HG02678 (cell line): Measurements from ENCODE around the gene STX2.
"Not testable (repeated sequence)": the region's sequence is repeated elsewhere in the genome, so short reads cannot be mapped to it uniquely, and the experiment has no call there.

ENCODE experiments used
- ATAC-seq: cut with Tn5 transposase; IDR thresholded peaks from one replicate; pipeline ENCODE4 v1.9.1; 2021; ENCODE audit warnings: mild to moderate bottlenecking, moderate library complexity; ENCODE audit not compliant: unreplicated experiment

The STX2 gene

GRCh38 chr12:130803702-130804101, 35.3 kb downstream of the STX2 start:
- ATAC-seq, result no peak

GRCh38 chr12:130800312-130800711, 38.7 kb downstream of the STX2 start:
- peak; percentile 51 for ATAC-seq

DNA sequence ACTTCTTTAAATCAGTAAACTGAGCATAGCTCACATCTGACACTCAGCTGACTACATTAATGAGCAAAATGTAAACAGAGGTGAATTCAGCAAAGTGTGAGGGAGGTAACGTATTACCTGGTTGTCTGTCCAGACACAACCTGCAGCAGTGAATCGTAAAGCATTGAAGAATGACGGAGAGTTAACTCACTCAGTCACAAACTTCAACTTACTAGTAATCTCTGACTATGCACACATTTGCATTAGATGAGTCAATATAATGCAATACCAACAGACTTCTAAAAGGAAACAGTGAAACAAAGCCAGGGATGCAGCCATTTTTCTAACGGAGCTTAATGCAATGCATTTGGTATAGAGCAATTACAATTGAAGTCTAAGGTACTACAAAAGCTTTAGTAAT, 40.0 kb downstream of the STX2 start:
- no peak for ATAC-seq

DNA sequence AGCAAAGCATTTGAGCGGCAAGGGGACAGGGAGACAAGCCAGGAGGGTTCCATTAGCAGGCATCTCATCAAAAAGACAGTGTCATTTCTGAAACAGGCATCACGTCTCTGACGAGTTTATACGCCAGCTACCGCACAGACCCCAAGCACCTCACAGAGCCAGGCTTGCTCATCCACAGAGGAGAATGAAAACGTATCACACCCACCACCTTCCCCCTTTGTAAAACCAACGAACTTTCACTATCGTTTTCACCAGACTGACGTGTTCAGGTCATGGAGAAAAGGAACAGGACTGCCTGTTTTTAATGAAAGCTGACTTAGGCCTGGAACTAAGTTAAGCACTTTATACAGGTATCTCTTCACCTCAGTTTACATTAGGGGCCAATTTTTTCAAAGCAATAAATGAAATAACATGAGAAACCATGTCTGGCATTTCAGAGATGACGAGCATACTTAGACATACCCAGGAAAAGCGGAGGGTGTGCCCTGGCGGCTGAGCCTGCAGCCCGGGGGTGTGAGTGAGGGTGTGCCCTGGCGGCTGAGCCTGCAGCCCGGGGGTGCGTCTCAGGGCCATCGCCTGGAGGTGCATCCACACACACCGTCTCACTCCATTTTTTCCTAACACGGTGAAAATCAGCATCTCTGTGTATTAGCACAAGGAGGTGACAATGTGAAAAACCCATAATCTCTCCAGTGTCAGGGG, 41.9 kb downstream of the STX2 start:
- peak; percentile 75 for ATAC-seq

GRCh38 chr12:130795906-130796305, 43.1 kb downstream of the STX2 start:
- no peak for ATAC-seq

GRCh38 chr12:130793554-130793849, 45.5 kb downstream of the STX2 start:
- ATAC-seq, result no peak

- no peak for ATAC-seq
These were observed 46.1 kb downstream of the STX2 start for GRCh38 chr12:130792821-130793553.

DNA sequence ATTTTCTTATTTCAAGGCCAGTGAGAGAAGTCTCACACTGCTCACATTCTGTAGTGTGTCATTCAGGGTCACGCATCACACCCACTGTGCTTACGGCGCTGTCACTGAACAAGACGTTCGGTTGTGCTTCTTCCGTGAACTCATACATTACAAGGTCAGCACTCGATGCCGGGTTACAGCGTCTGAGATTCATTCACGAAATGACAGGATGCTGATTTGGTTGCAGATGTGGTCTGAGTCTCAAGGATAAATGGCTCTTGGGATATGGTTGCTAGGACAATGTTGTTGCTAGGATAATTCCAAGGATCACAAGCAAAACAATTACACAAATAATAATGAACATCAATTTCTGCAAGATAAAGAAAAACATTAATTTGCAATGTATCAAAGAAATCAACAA, 47.4 kb downstream of the STX2 start:
- ATAC-seq, result no peak

- no peak for ATAC-seq
These were observed 50.5 kb downstream of the STX2 start for GRCh38 chr12:130788515-130788914.

GRCh38 chr12:130787445-130788410, 51.3 kb downstream of the STX2 start:
- no peak for ATAC-seq

GRCh38 chr12:130787041-130787440, 52.0 kb downstream of the STX2 start:
- no peak for ATAC-seq

DNA sequence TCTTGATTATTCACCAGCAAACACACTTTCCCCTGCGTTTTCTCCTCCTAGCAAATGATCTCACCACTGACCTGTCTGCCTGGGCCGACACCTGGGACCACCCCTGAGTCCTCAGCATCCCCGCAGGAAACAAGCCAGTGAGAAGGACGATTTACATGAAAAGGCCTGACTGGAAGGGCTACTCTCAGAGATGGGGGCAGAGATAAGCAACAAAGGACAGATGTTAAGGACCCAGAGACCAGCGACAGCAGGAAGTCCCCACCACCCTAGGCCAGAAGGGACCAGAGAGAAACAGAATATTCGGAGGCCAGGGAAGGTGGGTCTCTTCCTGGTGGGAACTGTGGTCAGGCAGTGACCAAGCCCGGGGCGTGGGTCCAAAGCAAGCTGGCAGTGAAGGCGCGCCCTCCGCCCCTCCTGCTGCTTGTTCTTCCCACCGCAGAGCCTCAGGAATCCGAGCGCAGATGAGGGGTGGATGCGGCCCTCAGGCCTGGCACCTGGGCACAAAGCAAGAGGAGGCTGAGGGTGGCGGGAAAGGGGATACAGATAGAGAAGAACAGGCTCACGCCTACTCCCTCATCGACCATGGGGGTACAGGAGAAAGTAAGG, 55.8 kb downstream of the STX2 start:
- no peak for ATAC-seq

DNA sequence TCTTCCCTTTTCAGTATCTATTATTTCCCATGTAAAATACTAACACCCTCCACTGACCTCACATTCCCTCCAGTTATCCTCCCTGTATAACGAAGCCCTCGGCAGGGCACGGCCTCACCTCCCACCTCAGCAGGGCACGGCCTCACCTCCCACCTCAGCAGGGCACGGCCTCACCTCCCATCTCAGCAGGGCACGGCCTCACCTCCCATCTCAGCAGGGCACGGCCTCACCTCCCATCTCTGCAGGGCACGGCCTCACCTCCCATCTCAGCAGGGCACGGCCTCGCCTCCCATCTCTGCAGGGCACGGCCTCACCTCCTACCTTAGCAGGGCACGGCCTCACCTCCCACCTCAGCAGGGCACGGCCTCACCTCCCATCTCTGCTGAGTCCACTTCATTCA, 56.8 kb downstream of the STX2 start:
- ATAC-seq, result not testable (repeated sequence)

- ATAC-seq, result no peak
These were observed 58.0 kb downstream of the STX2 start for GRCh38 chr12:130780880-130781575.

- ATAC-seq, result no peak
These were observed 58.7 kb downstream of the STX2 start for GRCh38 chr12:130780325-130780724.

GRCh38 chr12:130778776-130779175, 60.3 kb downstream of the STX2 start:
- ATAC-seq, result no peak

- ATAC-seq, result no peak
These were observed 62.2 kb downstream of the STX2 start for GRCh38 chr12:130776857-130777339.

DNA sequence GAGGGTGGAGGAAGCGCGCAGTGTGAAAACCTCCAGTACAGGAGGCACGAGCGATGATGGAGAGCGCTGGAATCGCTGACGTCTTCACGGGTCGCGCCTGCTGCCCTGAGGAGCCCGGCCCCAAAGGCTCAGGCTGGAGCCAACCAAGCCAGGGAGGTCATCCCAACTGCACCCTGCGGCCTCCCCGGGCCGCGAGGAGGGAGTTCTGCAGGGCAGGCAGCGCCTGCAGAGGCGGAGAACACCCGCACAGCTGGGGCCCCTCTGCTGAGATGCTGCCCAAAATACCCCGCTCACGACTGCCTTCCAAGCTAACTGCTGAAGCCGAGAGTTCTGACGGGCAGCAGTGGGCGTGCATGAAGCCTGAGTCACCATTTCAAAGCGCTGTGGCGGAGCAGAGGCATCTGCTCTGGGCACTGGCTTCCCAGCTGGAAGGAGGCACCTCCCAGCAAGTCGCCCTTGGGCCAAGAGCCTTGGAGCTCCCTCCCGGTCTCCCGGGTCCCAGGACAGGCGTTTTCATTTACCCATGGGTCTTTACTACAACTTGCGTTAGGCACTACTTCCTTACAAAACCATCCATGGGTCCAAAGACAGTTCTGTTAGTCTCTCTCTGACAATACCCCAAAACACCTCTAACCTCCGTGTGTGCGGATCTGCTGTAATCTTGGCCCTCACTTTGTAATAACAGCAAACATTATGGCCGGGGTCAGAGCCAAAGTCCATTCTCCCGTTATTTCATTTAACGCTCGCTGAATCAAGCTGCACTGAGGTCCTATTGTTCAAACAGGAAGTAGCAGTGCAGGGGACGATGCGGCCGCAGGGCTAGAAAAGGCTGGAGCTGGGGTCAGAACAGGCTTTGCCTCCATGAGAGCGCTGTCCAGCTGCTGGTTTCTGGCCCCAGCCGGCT, 62.8 kb downstream of the STX2 start:
- peak; percentile 60 for ATAC-seq

- no peak for ATAC-seq
These were observed 68.5 kb downstream of the STX2 start for GRCh38 chr12:130770413-130771028.
